GM21528 (cell line): ENCODE measurements around the gene ADAM12.

ENCODE experiments used
- ATAC-seq: cut with Tn5 transposase; IDR thresholded peaks from one replicate; pipeline ENCODE4 v1.9.1; 2021; ENCODE audit warnings: mild to moderate bottlenecking, moderate library complexity; ENCODE audit not compliant: unreplicated experiment, low FRiP score

ADAM12 gene

GRCh38 chr10:126042354-126042753 is 345.9 kb downstream of the ADAM12 start:
- no peak for ATAC-seq

- peak; percentile 100 for ATAC-seq
Measured at GRCh38 chr10:126041804-126042231, 346.5 kb downstream of the ADAM12 start.

- no peak for ATAC-seq
Measured at GRCh38 chr10:126041117-126041516, 347.2 kb downstream of the ADAM12 start.

GRCh38 chr10:126037946-126038345 is 350.3 kb downstream of the ADAM12 start:
- ATAC-seq, result no peak

- no peak for ATAC-seq
Measured at GRCh38 chr10:126036515-126036914, 351.8 kb downstream of the ADAM12 start.

GRCh38 chr10:126034586-126034985 is 353.7 kb downstream of the ADAM12 start:
- ATAC-seq, result no peak

GRCh38 chr10:126029999-126030398 is 358.3 kb downstream of the ADAM12 start:
- ATAC-seq, result no peak

GRCh38 chr10:126027692-126028091 is 360.6 kb downstream of the ADAM12 start:
- no peak for ATAC-seq

GRCh38 chr10:126022841-126023240 is 365.4 kb downstream of the ADAM12 start:
- no peak for ATAC-seq

- no peak for ATAC-seq
Measured at GRCh38 chr10:126021833-126022500, 366.3 kb downstream of the ADAM12 start.

- ATAC-seq, result no peak
Measured at GRCh38 chr10:126017961-126018560, 370.2 kb downstream of the ADAM12 start.

- no peak for ATAC-seq
Measured at GRCh38 chr10:126016882-126017281, 371.4 kb downstream of the ADAM12 start.

GRCh38 chr10:126016156-126016805 is 372.0 kb downstream of the ADAM12 start:
- no peak for ATAC-seq

- no peak for ATAC-seq
Measured at GRCh38 chr10:126015413-126015812, 372.9 kb downstream of the ADAM12 start.

- ATAC-seq, result no peak
Measured at GRCh38 chr10:126014309-126014708, 374.0 kb downstream of the ADAM12 start.

- ATAC-seq, result no peak
Measured at GRCh38 chr10:126013489-126014281, 374.6 kb downstream of the ADAM12 start.

GRCh38 chr10:126012485-126012884 is 375.8 kb downstream of the ADAM12 start:
- no peak for ATAC-seq

- no peak for ATAC-seq
Measured at GRCh38 chr10:126011995-126012394, 376.3 kb downstream of the ADAM12 start.

GRCh38 chr10:126009650-126010049 is 378.6 kb downstream of the ADAM12 start:
- no peak for ATAC-seq

- no peak for ATAC-seq
Measured at GRCh38 chr10:126006906-126007305, 381.4 kb downstream of the ADAM12 start.

GRCh38 chr10:126006264-126006663 is 382.0 kb downstream of the ADAM12 start:
- ATAC-seq, result no peak
